PC-3 (cell line): ENCODE results near the gene CALR.

Experiments used
- EZH2 ChIP-seq: fragments of 300-600 bp; sonication (generic); IDR thresholded peaks from one replicate; pipeline ENCODE4 v1.6.1; 2017; ENCODE audit warnings: antibody characterized with exemption, mild to moderate bottlenecking, low read length; ENCODE audit not compliant: unreplicated experiment
- TF ChIP-seq, protein P1 (sequence below): fragments of 300-600 bp; sonication (generic); conservative IDR thresholded peaks from 2 replicates; pipeline ENCODE4 v1.5.1; 2017; ENCODE audit warnings: antibody characterized with exemption, low read depth, mild to moderate bottlenecking, low read length

DNA sequence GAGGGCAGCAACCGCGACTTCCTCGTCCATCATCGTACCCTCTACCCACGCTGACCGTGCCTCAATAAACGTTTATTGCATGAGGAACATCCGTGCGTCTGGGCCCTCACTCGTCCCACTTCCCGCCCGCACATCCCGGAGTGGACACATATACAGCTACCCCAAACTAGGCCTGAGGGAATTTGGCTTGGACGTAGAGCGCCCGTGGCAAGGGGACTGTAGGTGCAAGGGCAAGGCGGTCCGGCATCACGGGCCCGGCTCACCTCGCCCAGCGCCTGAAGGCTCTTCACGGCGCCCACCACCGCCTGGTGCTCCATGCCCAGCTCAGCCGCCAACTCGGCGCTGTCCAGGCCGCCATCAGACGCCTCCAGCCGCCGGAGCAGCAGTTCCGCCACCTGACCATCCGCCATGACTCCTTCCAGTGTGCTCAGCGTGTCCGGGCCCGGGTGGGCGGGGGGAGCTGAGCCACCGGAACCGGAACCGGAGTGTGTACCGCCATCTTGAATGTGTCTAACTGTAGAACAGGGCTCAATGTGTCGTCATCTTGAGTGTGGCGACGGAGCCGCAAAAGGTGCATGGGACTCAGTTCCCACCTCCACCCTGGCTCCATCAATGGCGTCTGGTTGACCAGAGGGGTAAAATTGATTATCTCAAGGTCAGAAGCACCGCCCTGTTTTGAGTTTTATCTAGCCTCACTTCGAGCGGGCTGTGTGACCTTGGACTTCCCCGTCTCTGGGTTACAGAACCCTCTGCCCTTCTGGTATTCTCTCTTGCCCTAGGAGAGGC is 4.9 kb upstream of the CALR start, which contains the start of gene FARSA:
- TF ChIP-seq, protein P1, sequence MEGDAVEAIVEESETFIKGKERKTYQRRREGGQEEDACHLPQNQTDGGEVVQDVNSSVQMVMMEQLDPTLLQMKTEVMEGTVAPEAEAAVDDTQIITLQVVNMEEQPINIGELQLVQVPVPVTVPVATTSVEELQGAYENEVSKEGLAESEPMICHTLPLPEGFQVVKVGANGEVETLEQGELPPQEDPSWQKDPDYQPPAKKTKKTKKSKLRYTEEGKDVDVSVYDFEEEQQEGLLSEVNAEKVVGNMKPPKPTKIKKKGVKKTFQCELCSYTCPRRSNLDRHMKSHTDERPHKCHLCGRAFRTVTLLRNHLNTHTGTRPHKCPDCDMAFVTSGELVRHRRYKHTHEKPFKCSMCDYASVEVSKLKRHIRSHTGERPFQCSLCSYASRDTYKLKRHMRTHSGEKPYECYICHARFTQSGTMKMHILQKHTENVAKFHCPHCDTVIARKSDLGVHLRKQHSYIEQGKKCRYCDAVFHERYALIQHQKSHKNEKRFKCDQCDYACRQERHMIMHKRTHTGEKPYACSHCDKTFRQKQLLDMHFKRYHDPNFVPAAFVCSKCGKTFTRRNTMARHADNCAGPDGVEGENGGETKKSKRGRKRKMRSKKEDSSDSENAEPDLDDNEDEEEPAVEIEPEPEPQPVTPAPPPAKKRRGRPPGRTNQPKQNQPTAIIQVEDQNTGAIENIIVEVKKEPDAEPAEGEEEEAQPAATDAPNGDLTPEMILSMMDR = no peak
- no peak for TF ChIP-seq EZH2
